Coronary artery (tissue), 2 donors: ENCODE results near the gene FBXO11.

Experiments used
- DNase-seq: peaks from one replicate; pipeline ENCODE4 v3.0.0-alpha.2; 2017; ENCODE audit warnings: low spot score
- H3K27ac ChIP-seq, 2 donors: fragments of 200-600 bp; sonication (generic); one replicate each; pipeline ENCODE4 v1.5.1; 2016 to 2019
- H3K4me3 ChIP-seq: fragments of 200-600 bp; sonication (generic); 2 replicates; pipeline ENCODE4 v1.5.1; 2016; ENCODE audit warnings: mild to moderate bottlenecking, moderate library complexity
- TF ChIP-seq, protein P1 (sequence below): fragments of 200-600 bp; sonication (generic); IDR thresholded peaks from one replicate; pipeline ENCODE4 v1.5.1; 2019; ENCODE audit warnings: antibody characterized with exemption

The FBXO11 gene

DNA sequence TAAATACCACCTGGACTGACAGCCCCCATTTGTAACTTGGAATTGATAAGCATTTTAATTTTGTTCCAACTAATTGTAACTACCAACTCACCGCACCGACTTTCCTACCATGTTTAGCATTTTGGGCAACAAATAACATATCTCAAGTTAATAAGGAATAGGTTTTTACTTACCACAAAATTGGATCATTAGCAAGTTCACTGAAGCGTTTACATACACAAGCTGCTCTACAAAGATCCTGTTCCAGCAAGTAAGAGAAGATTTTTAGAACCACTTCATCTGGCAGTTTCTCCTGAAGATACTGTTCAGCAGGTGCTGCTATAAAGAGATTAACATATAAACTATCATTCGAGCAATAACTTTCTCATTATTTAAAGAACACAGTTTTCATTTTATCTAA, 67.6 kb downstream of the FBXO11 start:
- H3K4me3 ChIP-seq = no peak overlapping the region
- TF ChIP-seq, protein P1, sequence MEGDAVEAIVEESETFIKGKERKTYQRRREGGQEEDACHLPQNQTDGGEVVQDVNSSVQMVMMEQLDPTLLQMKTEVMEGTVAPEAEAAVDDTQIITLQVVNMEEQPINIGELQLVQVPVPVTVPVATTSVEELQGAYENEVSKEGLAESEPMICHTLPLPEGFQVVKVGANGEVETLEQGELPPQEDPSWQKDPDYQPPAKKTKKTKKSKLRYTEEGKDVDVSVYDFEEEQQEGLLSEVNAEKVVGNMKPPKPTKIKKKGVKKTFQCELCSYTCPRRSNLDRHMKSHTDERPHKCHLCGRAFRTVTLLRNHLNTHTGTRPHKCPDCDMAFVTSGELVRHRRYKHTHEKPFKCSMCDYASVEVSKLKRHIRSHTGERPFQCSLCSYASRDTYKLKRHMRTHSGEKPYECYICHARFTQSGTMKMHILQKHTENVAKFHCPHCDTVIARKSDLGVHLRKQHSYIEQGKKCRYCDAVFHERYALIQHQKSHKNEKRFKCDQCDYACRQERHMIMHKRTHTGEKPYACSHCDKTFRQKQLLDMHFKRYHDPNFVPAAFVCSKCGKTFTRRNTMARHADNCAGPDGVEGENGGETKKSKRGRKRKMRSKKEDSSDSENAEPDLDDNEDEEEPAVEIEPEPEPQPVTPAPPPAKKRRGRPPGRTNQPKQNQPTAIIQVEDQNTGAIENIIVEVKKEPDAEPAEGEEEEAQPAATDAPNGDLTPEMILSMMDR = no peak
- DNase-seq = no peak
- no peak overlapping the region for H3K27ac ChIP-seq

DNA sequence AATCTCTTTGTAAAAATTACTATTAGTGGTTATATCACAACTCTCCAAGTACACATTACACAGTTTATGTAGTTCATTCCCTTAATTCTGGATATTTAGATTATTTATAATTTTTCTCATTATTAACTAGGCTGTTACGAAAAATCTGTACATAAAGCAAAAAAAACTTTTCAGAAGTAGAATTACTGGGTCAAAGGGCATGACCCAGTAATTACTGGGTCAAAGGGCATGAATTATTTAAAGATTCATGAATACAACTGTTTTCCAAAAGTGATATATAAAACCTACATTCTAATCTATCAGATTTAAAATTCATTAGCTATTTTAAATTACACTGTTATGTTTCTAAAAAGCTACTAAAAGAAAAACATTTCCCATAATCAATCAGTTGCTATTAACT, 68.0 kb downstream of the FBXO11 start:
- H3K27ac ChIP-seq = no peak overlapping the region

DNA sequence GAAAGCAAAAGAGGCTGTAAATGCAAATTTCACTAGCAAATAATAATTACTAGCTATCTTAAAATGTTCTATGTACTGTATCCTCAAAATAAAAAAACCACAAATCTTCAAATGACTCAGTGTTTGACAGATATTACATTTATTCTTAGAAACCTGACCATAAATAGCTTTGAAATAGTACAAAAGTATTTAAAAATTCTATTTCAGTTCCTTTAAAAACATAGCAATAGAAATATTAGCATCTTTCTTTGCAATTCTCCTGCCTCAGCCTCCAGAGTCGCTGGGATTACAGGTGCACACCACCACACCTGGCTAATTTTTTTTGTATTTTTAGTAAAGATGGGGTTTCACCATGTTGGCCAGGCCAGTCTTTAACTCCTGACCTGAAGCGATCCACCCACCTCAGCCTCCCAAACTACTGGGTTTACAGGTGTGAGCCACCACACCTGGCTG, 72.8 kb downstream of the FBXO11 start:
- DNase-seq = no peak
- TF ChIP-seq, protein P1 = no peak
- peak overlapping the region in 1 of 2 donors; percentile 38 for H3K27ac ChIP-seq
- no peak overlapping the region for H3K4me3 ChIP-seq

More for the DNA sequence above, 68.0 kb downstream of the FBXO11 start:
- TF ChIP-seq, protein P1 = no peak
- no peak for DNase-seq
- no peak overlapping the region for H3K4me3 ChIP-seq

DNA sequence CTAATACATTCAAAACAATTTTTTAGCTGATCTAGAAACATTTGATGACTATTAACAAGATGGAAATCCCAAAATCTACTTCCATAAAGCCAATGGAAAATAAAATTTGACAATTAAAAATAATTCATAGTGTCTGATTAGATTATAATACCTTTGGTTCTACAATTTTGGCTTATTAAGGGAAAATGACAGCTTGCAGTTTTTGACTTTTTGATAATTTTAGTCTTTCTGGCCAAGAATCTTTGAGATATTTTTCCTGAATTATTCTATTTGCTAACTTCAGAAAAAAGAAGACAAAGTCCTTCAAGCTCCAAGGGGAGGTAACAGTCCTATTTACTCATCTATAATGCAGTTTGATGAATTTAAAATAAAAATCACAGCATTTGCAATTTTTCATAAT, 83.8 kb downstream of the FBXO11 start:
- no peak for DNase-seq
- TF ChIP-seq, protein P1 = no peak
- Histone ChIP-seq H3K4me3 (no peak overlapping the region), H3K27ac (no peak overlapping the region)

DNA sequence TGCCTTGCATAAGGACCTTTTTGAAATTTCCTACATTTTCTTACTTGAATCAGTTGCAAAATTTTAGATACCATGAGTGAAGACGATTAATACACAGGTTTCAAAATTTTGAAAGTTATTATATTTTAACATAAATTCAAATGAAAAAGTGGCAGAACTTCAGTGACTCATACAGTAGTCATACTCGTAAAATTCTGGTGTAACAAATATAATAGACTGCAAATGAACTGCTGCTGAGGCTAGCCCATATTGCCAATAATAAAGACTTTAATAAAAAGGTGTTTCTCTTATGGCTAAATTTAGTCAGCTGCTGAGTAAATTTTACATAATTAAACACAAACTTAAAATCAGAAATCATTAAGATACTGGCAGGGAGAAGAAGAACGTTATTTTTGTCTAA, 86.5 kb downstream of the FBXO11 start:
- TF ChIP-seq, protein P1 = no peak
- Histone ChIP-seq H3K27ac (no peak overlapping the region), H3K4me3 (no peak overlapping the region)
- no peak for DNase-seq

DNA sequence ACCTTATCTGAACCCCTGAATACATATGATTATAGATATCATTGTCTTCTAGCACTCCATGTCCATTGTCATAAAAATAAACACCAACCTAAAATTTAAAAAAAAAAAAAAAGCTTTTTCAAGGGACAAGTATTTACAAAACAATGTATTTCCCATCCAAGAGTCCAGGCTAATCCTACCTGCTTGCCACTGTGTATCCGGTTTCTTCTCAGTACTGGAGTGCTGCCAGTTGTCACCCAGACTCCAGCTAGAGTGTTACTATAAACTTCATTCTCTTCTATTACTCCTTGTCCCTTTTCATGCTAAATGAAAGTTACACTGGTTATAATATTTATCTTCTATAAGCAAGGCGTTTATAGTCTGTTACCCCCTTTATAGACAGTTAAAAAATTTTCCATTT, 87.5 kb downstream of the FBXO11 start:
- TF ChIP-seq, protein P1 = no peak
- DNase-seq = no peak
- no peak overlapping the region for H3K4me3 ChIP-seq
- no peak overlapping the region for H3K27ac ChIP-seq

DNA sequence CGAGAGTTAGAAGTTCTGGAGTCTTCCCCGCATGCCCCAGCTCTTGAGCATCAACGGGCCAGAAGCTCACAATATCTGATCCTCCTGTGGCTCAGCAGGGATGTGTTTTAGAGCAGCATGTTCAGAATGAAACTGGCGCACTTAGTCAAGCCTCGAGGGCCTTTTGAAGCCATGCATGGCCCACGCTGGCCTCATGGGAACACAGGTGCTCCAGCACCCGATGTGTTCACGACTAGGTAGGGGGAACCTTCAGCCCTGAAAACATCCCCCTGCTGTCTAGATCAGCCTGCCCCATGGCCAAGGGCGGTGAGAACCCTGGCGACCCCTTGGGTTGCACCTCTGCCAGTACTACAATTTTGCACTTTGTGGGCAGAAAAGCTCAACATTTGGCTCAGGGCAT, 90.5 kb downstream of the FBXO11 start:
- TF ChIP-seq, protein P1 = no peak
- H3K27ac ChIP-seq = no peak overlapping the region
- H3K4me3 ChIP-seq = no peak overlapping the region
- DNase-seq = no peak
